Esophagus muscularis mucosa (tissue), 3 donors: ENCODE results near the gene INPP5A.

Experiments used
- POLR2A ChIP-seq: fragments of 450-650 bp; IDR thresholded peaks from one replicate; pipeline ENCODE4 v1.6.1; 2017; ENCODE audit warnings: antibody characterized with exemption, moderate library complexity, mild to moderate bottlenecking, low read depth
- TF ChIP-seq, protein P1 (sequence below), 3 experiments: fragments of 200-600 bp in 2 of 3; fragments of 450-650 bp in 1 of 3; sonication (generic) in 2 of 3; IDR thresholded peaks; one replicate each; pipeline ENCODE4 v1.5.1; 2017 to 2019; ENCODE audit warnings: antibody characterized with exemption in 3 of 3, mild to moderate bottlenecking in 2 of 3, moderate library complexity in 1 of 3

DNA sequence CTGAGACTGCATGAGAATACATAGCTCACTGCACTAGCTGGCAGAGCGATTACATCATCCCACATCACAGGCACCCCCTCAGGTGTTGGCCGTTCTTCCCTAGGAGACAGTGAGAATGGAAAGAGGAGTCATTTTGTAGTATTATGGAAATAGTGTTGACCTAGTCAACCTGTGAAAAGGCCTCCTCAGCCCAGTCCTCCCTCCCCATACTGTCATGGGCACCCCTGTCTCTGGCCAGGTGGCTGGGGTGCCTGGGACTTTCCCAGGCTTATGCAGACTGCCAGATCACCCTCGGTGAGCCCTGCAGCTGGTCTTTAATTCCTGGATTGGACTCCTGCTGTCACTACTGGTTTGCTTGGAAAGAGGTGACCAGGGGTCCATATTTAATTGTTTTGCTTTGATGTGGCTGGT lies 4.0 kb downstream of the INPP5A start:
- TF ChIP-seq, protein P1, sequence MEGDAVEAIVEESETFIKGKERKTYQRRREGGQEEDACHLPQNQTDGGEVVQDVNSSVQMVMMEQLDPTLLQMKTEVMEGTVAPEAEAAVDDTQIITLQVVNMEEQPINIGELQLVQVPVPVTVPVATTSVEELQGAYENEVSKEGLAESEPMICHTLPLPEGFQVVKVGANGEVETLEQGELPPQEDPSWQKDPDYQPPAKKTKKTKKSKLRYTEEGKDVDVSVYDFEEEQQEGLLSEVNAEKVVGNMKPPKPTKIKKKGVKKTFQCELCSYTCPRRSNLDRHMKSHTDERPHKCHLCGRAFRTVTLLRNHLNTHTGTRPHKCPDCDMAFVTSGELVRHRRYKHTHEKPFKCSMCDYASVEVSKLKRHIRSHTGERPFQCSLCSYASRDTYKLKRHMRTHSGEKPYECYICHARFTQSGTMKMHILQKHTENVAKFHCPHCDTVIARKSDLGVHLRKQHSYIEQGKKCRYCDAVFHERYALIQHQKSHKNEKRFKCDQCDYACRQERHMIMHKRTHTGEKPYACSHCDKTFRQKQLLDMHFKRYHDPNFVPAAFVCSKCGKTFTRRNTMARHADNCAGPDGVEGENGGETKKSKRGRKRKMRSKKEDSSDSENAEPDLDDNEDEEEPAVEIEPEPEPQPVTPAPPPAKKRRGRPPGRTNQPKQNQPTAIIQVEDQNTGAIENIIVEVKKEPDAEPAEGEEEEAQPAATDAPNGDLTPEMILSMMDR (IDR thresholded peaks at IDR 0.05), result no peak
- TF ChIP-seq POLR2A, result no peak
